Caco-2 (cell line): Measurements from ENCODE around the gene AUTS2. TPM values are rescaled to one million over a fixed set of nuclear protein-coding genes. Genes with fewer than 3 reads are reported as not detected.

Experiments
- BruUV-seq: library from RNA; stranded (reverse); fragments of 400-500 nt; replicated peaks from 2 replicates; lab custom pipeline; 2021; lab: Mats Ljungman, UMichigan
- CTCF ChIA-PET: fragments of 300-600 bp; sonication (Branson Sonifier 250); formaldehyde crosslinking; loops from one replicate; lab custom pipeline; 2022; ENCODE audit warnings: antibody characterized with exemption; lab: Charles Lee
- POLR2A ChIA-PET: fragments of 300-600 bp; sonication (Branson Sonifier 250); formaldehyde crosslinking; loops from one replicate; lab custom pipeline; 2022; ENCODE audit warnings: antibody characterized with exemption; lab: Charles Lee
- DNase-seq, 2 experiments: peaks; one replicate each; pipeline versions ENCODE4 v3.0.0 to v3.0.0-alpha.2; 2020 to 2022
- H3K27me3 ChIP-seq: replicated peaks from 2 replicates; pipeline ENCODE4 v1.6.0; 2011; ENCODE audit warnings: low read length; ENCODE audit not compliant: control insufficient read depth, insufficient read depth
- H3K36me3 ChIP-seq: 2 replicates; pipeline ENCODE4 v1.5.1; 2011; ENCODE audit warnings: low read length; ENCODE audit not compliant: control insufficient read depth, insufficient read depth
- H3K4me1 ChIP-seq: fragments of 250-450 bp; sonication (Bioruptor Pico); 2 replicates; pipeline ENCODE4 v1.5.1; 2020; ENCODE audit warnings: mild to moderate bottlenecking
- H3K4me3 ChIP-seq: 2 replicates; pipeline ENCODE4 v1.5.1; 2011; ENCODE audit warnings: low read depth, mild to moderate bottlenecking, control low read depth, low read length
- H3K9me3 ChIP-seq: fragments of 250-450 bp; sonication (Bioruptor Pico); 2 replicates; pipeline ENCODE4 v1.5.1; 2020; ENCODE audit warnings: mild to moderate bottlenecking, moderate library complexity
- H3K27ac Mint-ChIP-seq: one replicate; pipeline ENCODE4 v1.8.0; 2022; ENCODE audit warnings: mixed read lengths; ENCODE audit not compliant: unreplicated experiment
- H3K27me3 Mint-ChIP-seq: one replicate; pipeline ENCODE4 v1.8.0; 2022; ENCODE audit warnings: mixed read lengths; ENCODE audit not compliant: insufficient read depth, unreplicated experiment
- H3K36me3 Mint-ChIP-seq: one replicate; pipeline ENCODE4 v1.8.0; 2022; ENCODE audit warnings: mild to moderate bottlenecking, mixed read lengths; ENCODE audit not compliant: insufficient read depth, unreplicated experiment
- H3K4me1 Mint-ChIP-seq: one replicate; pipeline ENCODE4 v1.8.0; 2022; ENCODE audit warnings: low read depth, mixed read lengths; ENCODE audit not compliant: unreplicated experiment
- H3K4me3 Mint-ChIP-seq: one replicate; pipeline ENCODE4 v1.8.0; 2022; ENCODE audit warnings: mild to moderate bottlenecking, moderate library complexity, mixed read lengths; ENCODE audit not compliant: unreplicated experiment
- H3K9me3 Mint-ChIP-seq: one replicate; pipeline ENCODE4 v1.8.0; 2022; ENCODE audit warnings: mixed read lengths; ENCODE audit not compliant: unreplicated experiment
- intact Hi-C: fragments of 100-400 bp; cut with micrococcal nuclease; formaldehyde crosslinking; loops from one replicate; pipeline ENCODE4 v1.10.0; 2022; ENCODE audit not compliant: unreplicated experiment
- total RNA-seq: library from RNA; stranded (reverse); gene quantifications from 2 replicates; pipeline ENCODE4 v1.2.3, GENCODE V29; 2022
- TF ChIP-seq, protein P1 (sequence below), 2 experiments: fragments of 200-600 bp in 1 of 2; IDR thresholded peaks; 1 replicate in 1 of 2; 2 replicates in 1 of 2; pipeline versions ENCODE4 v1.5.1 to v1.8.0; 2011 to 2022; ENCODE audit warnings: antibody characterized with exemption in 1 of 2, control low read depth in 1 of 2, inconsistent platforms in 1 of 2, low read depth in 1 of 2, low read length in 1 of 2, mild to moderate bottlenecking in 1 of 2, moderate library complexity in 1 of 2; ENCODE audit not compliant: insufficient read depth in 1 of 2, severe bottlenecking in 1 of 2, unreplicated experiment in 1 of 2

AUTS2 gene
- total RNA-seq, 1 experiment from 2014 or later = 37.1 TPM

DNA sequence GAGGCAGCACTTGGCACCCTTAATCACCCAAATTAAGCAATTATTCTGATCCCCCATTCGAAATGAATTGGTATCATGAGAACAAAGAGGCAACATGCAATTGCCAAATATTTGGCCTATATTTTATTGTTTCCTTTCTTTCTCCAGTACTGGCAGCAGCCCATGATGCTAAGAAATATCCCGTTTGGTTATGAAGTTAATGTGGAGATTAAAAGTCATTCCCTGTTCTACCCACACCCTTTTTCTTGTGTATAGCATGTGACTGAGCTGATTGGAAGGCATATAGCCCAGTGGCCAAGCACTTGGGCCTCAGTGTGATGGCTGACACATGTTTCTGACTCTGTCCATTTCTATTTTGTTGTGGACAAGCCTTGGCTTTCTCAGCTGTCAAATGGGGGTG lies 841.4 kb downstream of the AUTS2 start:
- POLR2A ChIA-PET = interaction anchor here (0.6 kb wide), 1 partner anchor 363 kb away, joined by 6 read pairs; no protein-coding TSS in a partner anchor

DNA sequence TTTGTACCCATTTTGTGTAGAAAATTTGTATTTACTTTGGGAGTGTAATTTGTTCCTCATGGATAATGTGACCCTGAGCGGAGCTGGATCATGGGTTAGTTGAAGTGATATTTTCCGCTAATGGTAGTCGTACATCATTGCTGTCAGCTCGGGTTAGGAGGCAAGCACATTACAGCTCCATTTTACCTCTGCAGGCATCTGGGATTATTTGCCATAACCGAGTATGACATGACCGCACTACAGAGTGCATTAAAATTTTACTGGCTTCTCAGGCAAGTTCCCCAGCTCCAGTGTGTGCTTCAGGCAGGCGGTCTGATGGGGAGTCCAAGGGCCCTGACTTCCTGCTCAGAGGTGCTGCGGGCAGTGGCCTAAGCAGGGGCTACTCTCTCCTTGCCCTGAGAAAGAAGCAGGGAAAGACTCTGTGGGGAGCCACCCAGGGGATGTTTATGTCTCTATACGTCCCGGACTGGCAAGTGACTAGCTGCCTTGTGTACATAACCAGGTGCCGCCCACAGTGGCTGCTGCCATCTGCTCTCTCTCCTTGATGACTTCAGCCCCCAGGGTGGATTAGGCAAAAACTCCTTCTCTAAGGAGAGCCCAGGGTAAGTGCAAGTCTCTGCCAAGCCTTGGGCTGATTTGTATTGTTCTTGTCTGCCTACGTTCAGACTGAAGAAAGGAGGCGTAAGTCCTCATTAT lies 848.3 kb downstream of the AUTS2 start:
- BruUV-seq = no TSS peak
- H3K4me1 ChIP-seq = no peaks in the 10 kb centered on the region
- no peaks in the 10 kb centered on the region for H3K9me3 ChIP-seq
- no peaks in the 10 kb centered on the region for H3K36me3 ChIP-seq
- intact Hi-C loops = no loop called here
- Mint-ChIP-seq H3K4me1 (no peaks in the 10 kb centered on the region), H3K27me3 (no peaks in the 10 kb centered on the region), H3K36me3 (no peaks in the 10 kb centered on the region), H3K9me3 (no peaks in the 10 kb centered on the region), H3K27ac (no peak overlapping the region), H3K4me3 (no peak overlapping the region)
- H3K4me3 ChIP-seq = no peak overlapping the region
- no peaks in the 10 kb centered on the region for H3K27me3 ChIP-seq
- TF ChIP-seq, protein P1, sequence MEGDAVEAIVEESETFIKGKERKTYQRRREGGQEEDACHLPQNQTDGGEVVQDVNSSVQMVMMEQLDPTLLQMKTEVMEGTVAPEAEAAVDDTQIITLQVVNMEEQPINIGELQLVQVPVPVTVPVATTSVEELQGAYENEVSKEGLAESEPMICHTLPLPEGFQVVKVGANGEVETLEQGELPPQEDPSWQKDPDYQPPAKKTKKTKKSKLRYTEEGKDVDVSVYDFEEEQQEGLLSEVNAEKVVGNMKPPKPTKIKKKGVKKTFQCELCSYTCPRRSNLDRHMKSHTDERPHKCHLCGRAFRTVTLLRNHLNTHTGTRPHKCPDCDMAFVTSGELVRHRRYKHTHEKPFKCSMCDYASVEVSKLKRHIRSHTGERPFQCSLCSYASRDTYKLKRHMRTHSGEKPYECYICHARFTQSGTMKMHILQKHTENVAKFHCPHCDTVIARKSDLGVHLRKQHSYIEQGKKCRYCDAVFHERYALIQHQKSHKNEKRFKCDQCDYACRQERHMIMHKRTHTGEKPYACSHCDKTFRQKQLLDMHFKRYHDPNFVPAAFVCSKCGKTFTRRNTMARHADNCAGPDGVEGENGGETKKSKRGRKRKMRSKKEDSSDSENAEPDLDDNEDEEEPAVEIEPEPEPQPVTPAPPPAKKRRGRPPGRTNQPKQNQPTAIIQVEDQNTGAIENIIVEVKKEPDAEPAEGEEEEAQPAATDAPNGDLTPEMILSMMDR (IDR thresholded peaks at IDR 0.05; ENCODE audit: insufficient read depth in 1 of 2, low read depth in 1 of 2, low read length in 1 of 2, severe bottlenecking in 1 of 2, unreplicated experiment in 1 of 2) = no peak
- DNase-seq = no peak
- POLR2A ChIA-PET = interaction anchor here (1.0 kb wide), 1 partner anchor 13 kb away, joined by 3 read pairs; no protein-coding TSS in a partner anchor
- CTCF ChIA-PET = no interaction called here

More for the DNA sequence above, 841.4 kb downstream of the AUTS2 start:
- intact Hi-C loops = no loop called here
- CTCF ChIA-PET = interaction anchor here (1.0 kb wide), 1 partner anchor 20 kb away, joined by 8 read pairs; no protein-coding TSS in a partner anchor
- H3K4me3 Mint-ChIP-seq = no peak overlapping the region
- peaks cover 14% of the 10 kb centered on the region for H3K4me1 Mint-ChIP-seq
- H3K27me3 Mint-ChIP-seq = no peaks in the 10 kb centered on the region
- H3K4me1 ChIP-seq = peaks cover 7% of the 10 kb centered on the region
- no peaks in the 10 kb centered on the region for H3K27me3 ChIP-seq
- no peak overlapping the region for H3K27ac Mint-ChIP-seq
- H3K36me3 Mint-ChIP-seq = no peaks in the 10 kb centered on the region
- no peaks in the 10 kb centered on the region for H3K9me3 Mint-ChIP-seq
- no peak for DNase-seq
- H3K9me3 ChIP-seq = no peaks in the 10 kb centered on the region
- no peaks in the 10 kb centered on the region for H3K36me3 ChIP-seq
- H3K4me3 ChIP-seq = no peak overlapping the region
- TF ChIP-seq, protein P1 (IDR thresholded peaks at IDR 0.05; ENCODE audit: insufficient read depth in 1 of 2, low read depth in 1 of 2, low read length in 1 of 2, severe bottlenecking in 1 of 2, unreplicated experiment in 1 of 2) = no peak
- BruUV-seq = no TSS peak

DNA sequence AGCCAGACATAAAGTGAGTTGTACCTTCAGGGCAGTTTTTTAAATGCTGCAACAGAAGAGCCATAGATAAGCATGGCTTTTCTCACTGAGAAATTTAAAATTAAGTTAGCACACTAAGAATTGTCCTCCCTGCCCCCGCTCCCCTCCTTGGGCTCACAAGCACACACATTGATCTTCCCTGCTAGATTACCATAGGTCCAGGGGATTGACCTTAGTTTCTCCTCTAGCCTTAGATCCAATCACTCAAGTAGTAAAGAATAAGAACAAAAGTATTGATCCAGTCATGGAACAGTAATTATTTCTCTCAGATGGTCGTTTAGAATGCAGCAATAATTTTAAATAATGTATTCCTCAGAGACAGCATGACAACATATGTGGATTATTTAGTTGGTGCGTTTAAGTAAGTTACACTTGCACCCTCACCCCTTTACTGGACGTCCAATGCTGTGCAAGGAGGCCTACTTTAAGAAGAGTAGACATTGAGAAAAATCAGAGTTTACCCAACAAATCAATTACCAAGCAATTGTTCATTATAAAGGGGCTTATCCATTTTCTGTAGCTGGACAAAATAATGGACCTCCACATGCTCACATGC lies 850.1 kb downstream of the AUTS2 start:
- Histone ChIP-seq H3K27me3 (no peaks in the 10 kb centered on the region), H3K9me3 (no peaks in the 10 kb centered on the region), H3K4me1 (no peaks in the 10 kb centered on the region), H3K4me3 (no peak overlapping the region), H3K36me3 (no peaks in the 10 kb centered on the region)
- H3K36me3 Mint-ChIP-seq = no peaks in the 10 kb centered on the region
- H3K27me3 Mint-ChIP-seq = no peaks in the 10 kb centered on the region
- no peak for DNase-seq
- ChIA-PET CTCF (no interaction called here), POLR2A (no interaction called here)
- no peaks in the 10 kb centered on the region for H3K9me3 Mint-ChIP-seq
- H3K27ac Mint-ChIP-seq = no peak overlapping the region
- H3K4me1 Mint-ChIP-seq = no peaks in the 10 kb centered on the region
- TF ChIP-seq, protein P1 (IDR thresholded peaks at IDR 0.05; ENCODE audit: insufficient read depth in 1 of 2, low read depth in 1 of 2, low read length in 1 of 2, severe bottlenecking in 1 of 2, unreplicated experiment in 1 of 2) = no peak
- no TSS peak for BruUV-seq
- intact Hi-C loops = no loop called here
- no peak overlapping the region for H3K4me3 Mint-ChIP-seq
